Stimulated activated CD8-positive, alpha-beta memory T cell treated with anti-CD3 and anti-CD28 coated beads, Interleukin-4, amount 100 ng/mL, for 24 hours (primary cell): Measurements from ENCODE around the gene HCFC1R1.
"Not testable (repeated sequence)": the region's sequence is repeated elsewhere in the genome, so short reads cannot be mapped to it uniquely, and the experiment has no call there.

Experiments
- DNase-seq: peaks from one replicate; pipeline ENCODE4 v3.0.0-alpha.2; 2020; ENCODE audit warnings: low read depth

HCFC1R1 gene, protein sequence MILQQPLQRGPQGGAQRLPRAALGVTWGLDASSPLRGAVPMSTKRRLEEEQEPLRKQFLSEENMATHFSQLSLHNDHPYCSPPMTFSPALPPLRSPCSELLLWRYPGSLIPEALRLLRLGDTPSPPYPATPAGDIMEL

DNA sequence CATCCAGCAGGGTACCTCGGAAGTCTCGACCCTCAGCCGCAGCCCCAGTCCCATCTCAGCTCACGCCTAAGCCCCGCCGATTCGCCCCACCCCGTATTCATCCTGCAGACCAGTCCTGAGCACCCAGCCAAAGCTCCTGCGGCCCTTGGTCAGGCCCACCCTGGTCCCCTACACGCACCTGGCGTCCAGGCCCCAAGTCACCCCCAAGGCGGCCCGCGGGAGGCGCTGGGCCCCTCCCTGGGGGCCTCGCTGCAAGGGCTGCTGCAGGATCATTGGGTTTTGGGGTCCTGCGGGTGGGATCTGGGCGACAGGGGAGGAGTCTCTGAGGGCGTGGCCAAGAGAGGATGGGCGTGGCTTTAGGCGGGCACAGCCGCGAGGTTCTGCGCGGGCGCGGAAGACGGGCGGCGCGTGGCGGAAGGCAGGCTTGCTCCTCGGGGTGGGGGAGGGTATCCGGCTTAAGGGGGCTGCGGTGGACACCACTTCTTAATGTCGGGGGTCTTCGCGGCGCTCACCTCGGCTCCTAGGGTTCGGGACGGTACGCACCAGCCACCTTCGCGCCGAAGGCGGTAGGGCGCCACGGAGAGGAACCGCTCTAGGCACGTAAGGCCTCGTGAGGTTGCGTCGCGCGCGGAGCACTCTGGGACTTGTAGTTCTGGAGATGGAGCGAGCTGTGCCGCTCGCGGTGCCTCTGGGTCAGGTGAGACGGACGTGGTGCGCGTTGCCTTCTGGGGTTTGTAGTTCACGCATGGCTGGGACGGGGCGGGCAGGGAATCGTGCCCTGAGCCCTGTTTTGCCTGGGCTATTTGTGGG is at the start of gene HCFC1R1, which contains the start of gene THOC6:
Gene HCFC1R1, minus strand, starts transcription at position 274 of the 810 bp plus-strand sequence. Its CDS starts 1 bp downstream, at position 273.
Gene THOC6, plus strand, starts transcription at position 367 of the 810 bp plus-strand sequence. Its CDS starts 292 bp downstream, at position 659.
- peak; percentile 90 for DNase-seq

DNA sequence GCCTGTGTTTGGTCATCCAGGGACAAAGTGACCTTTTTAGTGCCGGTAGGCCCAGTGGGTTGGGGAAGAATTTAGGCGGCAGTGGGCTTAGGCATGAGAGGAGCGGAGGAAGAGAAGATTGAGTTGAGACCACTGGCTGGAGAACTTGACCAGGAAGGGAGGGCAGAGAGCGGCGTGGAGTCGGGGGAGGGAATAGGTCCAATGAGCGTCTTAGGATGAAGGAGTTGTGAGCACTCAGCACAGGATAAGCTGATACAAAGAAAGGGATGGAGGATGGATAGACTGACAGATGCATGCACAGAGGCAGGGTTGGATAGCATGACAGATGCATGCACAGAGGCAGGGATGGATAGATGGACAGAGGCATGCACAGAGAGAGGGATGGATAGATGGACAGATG is 49.7 kb upstream of the HCFC1R1 start:
- no peak for DNase-seq

DNA sequence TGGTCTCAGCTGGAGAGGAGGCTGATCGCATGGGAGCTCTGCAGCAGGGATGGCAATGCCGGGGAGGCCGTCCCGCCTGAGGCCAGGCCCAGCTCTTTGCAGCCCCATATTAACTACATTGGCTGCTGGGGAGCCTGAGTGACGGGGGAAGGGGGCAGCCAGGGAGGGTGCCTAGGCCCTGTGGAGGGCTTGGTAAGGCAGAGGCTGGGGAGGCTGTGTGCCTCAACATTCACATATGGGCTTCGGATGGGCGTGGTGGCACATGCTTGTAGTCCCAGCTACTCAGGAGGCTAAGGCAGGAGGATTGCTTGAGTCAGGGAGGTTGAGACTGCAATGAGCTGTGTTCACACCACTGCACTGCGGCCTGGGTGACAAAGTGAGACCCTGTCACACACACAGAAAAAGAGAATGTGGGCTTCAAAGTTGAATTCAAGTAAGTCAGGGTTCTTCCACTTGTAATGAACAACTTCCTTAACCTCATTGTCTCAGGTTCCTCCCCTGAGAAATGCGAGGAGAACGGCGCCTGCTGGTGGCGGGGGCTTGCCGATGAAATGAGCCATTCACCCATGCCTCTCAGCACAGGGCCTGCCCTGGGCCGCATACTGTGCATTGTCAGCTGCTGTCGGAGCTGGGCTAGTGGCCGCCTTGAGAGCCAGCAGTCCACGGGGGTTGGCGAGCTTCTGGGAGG is 49.0 kb upstream of the HCFC1R1 start:
- DNase-seq: not testable (repeated sequence)

DNA sequence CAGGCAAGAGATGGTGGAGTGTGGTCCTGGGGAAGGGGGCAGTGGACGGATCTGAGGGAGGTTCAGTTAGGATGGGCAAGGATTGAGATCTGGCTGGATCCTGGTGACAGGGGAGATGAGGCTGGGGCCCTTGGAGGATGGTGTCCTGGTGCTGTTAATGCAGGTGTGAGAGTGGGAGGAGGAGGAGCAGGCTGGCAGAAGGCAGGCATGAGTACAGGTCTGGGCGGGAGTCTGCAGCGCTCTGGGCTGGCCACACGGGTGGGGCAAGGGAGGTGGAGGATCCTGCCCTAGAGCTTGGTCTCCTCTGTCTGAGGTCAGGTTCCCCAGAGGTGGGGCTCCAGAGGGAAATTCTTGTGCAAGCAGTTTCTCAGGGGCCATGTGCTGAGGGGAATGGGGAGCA is 48.4 kb upstream of the HCFC1R1 start:
- not testable (repeated sequence) for DNase-seq

DNA sequence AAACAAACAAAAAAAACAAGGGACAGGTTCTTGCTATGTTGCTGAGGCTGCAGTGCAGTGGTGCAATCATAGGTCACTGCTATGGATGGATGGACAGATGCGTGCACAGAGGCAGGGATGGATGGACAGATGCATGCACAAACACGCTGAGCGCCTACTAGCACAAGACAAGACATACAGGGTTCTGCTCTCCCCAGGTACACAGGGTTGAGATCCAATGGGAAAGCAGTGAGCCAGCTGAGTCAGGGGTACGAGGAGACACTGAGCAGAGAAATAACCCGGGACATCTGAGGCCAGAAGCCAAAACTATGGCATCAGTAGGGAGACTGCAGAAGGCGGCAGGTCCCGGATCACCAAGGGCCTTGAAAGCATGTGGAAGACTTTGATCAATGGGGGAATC is 47.9 kb upstream of the HCFC1R1 start:
- DNase-seq: no peak

DNA sequence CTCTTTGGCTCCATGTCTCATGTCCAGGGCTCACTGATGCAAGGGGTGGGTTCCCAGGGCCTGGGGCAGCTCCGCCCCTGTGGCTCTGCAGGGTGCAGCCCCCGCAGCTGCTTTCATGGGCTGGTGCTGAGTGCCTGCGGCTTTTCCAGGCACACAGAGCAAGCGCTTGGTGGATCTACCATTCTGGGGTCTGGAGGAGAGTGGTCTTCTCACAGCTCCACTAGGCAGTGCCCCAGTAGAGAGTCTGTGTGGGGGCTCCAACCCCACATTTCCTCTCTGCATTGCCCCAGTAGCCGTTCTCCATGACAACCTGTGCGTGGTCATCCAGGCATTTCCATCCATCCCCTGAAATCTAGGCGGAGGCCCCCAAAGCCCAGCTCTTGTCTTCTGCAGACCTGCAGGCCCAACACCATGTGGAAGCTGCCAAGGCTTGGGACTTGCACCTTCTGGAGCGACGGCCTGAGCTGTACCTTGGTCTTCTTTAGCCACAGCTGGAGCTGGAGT is 46.9 kb upstream of the HCFC1R1 start:
- DNase-seq: no peak

DNA sequence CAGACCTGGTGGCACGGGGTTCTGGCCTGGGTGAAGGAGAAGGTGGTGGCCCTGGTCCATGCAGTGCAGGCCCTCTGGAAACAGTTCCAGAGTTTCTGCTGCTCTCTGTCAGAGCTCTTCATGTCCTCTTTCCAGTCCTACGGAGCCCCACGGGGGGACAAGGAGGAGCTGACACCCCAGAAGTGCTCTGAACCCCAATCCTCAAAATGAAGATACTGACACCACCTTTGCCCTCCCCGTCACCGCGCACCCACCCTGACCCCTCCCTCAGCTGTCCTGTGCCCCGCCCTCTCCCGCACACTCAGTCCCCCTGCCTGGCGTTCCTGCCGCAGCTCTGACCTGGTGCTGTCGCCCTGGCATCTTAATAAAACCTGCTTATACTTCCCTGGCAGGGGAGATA is 45.4 kb upstream of the HCFC1R1 start:
- not testable (repeated sequence) for DNase-seq

DNA sequence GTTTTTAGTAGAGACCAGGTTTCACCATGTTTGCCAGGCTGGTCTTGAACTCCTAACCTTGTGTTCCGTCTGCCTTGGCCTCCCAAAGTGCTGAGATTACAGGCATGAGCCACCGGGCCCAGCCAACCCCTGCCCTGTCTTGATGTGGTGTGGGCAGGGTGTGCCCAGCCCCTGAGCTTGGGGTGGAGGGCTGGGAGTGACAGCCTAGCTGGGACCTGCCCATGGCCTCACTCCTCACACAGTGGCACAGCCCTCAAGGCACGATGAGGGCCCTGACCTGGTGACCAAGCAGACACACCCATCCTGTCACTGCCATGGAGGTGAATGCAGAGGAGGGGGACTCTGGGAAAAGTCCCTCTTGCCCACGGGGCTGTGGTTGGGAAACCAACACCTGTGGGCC is 44.7 kb upstream of the HCFC1R1 start:
- DNase-seq: no peak

DNA sequence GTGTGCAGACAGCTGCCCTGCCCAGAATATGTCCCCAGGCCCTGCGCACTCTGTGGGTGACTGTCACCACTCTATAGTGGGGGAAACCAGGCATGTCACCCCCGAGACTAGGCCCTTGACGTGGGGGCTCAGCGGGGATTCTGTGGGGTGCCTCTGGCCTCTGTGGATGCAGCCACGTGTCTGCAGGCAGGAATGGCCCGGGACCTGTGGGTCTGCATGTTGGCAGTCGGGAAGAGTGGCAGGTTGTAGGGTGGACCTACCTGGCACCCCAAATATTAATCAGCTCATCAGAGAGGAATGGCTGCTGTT is 42.7 kb upstream of the HCFC1R1 start:
- DNase-seq: no peak

DNA sequence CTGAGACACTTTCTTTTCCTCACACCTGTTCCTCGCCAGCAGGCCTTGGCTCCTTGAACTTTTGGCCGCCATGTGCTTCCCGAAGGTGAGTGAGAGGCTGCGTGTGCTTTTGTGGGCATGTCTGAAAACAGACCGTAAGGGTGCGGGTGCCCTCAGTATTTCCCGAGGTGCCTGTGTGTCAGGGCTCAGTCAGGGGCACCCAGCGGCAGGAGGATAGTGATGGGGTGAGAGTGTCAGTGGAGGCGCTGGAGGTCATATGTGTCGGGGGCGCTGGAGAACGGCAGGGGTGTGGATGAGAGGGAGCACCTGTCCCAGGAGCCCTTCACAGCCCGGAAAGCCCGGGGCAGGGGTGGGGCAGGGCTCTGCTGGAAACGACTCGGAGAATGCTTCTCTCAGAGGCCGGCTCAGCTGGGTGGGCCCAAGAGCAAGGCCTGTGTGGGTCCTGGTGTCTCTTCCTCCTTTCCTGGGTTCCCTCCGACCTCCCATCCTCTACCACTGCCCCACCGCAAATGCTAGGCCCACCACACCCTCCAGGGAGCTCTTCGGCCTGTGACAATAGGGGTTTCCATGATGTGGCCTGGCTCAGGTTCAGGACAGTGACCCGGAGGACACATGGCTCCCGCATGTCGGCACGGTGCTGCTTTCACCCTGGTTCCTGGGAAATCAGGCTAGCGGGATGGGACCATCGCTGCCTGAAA is 42.1 kb upstream of the HCFC1R1 start:
- DNase-seq: no peak

DNA sequence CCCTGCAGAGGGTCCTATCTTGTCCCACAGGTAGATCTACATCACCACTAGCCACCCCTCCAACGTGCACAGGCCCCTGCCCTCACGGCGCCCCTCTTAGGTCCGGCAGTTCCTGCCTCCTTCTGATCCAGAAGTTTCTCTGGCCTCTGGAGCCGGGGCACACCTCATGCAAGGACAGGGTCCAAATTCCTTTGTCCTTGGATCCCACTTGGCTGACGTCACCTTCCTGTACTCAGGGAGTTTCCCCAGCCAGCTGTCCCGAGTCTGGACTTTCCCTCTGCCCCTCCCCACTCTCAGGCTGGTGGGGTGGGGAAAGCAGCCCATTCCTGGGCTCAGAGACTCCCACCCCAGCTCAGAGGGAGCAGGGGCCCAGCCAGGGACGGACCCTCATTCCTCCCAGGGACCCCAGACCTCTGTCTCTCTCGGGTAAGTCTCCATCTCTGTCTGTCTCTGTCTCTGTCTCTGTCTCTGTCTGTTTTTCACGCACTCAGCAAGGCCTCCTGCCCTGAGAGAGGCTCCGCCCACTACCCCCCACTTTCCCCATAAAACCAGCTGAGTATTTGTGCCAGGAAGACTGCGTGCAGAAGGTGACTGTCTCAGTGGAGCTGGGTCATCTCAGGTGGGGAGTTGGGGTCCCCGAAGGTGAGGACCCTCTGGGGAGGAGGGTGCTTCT is 41.5 kb upstream of the HCFC1R1 start, which contains the start of gene IL32:
Gene IL32, plus strand, starts transcription at position 572 of the 673 bp plus-strand sequence. CDS start 172 bp downstream, outside the sequence.
- peak; percentile 60 for DNase-seq

DNA sequence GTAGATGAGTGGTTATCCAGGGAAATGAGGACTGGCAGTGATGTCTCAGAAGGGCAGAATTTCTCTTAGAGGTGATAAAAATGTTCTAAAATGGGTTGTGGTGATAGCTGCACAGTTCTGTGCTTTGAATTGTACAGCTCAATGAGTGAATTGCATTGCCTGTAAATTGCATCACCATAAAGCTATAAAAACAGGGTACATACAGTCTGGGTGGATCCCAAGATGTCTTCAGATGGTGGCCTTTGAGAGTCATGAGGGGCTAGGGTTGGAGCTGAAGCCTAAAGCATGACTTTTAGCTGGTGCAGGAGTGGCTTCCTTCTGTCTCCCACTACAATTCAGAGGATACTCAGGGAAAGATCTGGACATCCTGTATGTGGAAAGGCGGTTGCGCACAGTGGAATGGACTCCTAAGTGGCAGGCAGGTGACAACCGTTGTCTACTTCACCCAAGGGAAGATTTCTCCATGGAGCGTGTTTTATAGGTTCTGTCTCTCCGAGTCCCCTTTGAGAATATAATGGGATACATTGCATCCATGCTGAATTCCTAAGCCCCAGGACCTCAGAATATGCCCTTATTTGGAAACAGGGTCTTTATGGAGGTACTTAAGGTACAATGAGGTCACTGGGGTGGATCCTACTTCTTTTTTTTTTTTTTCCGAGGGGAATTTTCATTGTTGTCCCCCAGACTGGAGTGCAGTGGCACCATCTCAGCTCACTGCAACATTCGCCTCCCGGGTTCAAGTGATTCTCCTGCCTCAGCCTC is 40.1 kb upstream of the HCFC1R1 start:
- no peak for DNase-seq

DNA sequence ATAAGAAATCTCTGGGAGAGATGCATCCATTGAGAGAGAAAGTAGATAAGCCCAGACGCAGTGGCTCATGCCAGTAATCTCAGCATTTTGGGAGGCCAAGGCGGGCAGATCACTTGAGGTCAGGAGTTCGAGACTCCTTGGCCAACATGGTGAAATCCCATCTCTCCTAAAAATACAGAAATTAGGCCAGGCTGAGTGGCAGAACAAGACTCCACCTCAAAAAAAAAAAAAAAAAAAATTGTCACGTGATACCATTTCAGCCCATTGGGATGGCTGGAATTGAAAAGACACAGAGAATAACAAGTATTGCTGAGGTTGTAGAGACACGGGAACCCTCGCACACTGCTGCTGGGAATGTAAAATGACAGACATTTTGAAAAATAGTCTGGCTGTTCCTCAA is 38.8 kb upstream of the HCFC1R1 start:
- no peak for DNase-seq

DNA sequence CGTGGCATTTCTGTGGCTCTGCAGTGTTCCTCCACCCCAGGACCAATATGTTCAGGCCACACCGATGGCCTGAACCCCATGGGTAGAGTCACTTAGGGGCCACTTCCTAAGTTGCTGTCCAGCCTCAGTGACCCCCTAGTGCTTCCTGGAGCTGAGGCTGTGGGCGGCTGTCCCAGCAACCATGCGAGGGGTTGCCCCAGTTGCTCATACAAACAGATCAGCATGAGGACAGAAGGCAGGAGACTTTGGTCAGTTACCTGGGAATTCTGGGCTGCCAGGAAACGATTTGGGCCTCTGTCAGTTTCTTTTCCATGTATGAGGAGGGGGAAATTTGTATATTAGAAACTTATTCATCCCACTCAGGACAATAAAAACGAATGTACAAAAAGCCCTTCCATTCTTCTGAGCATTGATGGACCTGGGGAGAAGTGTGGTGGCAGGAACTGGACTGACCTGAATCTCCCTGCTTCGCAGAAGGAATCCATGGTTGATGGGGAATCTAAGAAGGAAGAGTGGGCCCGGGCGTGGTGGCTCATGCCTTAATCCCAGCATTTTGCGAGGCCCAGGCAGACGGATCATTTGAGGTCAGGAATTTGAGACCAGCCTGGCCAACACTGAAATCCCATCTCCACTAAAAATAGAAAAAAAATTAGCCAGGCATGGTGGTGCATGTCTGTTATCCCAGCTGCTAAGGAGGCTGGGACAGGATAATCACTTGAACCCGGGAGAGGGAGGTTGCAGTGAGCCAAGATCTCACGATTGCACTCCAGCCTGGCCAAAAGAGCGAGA is 36.8 kb upstream of the HCFC1R1 start:
- no peak for DNase-seq

DNA sequence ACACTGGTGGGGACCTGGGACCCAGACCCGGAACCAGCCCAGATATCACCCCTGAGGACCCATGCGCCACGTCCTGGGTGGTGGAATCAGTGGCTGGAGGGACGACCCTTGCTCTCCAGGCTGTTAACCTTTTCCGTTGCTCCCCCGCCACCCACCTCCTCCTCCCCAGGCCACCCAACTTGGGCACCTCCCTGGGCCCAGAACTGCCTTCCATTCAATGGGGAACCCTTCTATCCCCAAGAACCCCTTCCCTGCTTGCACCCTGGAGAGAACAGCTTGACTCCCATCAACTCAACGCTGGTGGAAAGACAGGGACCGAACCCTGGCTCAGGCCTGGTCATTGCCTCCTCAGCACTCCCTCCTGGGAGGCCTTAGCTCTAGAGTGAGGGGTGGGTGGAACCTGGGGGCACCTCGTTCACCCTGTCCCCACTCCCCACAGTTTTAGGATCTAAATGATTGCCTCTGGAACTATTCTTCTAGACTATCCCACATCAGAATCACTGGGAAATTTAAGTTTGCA is 36.0 kb upstream of the HCFC1R1 start:
- no peak for DNase-seq

DNA sequence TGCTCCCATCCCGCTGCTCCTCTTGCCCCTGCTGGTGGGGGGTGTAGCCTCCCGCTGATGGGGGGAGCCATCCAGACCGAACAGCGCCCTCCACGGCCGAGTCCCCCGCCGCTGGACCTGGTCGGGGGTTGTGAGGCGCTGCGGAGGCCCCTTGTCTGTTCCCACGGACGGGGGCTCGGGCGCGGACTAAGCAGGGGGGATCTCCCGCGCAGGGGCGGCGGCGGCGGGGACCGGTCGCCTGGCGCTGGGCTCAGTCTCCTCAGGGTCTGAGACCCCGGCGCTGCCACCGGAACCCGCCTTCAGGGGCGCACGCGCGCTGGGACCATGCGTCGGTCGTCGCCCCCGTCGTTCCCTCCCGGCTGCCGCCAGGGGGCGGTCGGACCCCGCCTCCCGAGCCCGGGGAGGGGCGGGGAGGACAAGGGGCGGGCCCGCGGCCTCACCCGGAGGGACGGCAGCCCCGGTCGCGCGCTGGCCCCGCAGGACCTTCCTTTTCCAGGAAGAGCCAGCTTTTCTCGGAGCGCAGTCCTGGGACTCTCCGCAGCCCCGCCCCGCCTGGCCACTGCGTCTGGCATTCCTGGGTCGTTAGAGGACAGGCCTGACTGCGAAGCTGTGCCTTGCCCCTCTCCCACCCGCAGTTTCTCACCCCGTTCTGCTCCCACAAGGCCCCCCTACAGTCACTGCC is 35.4 kb upstream of the HCFC1R1 start:
- peak; percentile 81 for DNase-seq

DNA sequence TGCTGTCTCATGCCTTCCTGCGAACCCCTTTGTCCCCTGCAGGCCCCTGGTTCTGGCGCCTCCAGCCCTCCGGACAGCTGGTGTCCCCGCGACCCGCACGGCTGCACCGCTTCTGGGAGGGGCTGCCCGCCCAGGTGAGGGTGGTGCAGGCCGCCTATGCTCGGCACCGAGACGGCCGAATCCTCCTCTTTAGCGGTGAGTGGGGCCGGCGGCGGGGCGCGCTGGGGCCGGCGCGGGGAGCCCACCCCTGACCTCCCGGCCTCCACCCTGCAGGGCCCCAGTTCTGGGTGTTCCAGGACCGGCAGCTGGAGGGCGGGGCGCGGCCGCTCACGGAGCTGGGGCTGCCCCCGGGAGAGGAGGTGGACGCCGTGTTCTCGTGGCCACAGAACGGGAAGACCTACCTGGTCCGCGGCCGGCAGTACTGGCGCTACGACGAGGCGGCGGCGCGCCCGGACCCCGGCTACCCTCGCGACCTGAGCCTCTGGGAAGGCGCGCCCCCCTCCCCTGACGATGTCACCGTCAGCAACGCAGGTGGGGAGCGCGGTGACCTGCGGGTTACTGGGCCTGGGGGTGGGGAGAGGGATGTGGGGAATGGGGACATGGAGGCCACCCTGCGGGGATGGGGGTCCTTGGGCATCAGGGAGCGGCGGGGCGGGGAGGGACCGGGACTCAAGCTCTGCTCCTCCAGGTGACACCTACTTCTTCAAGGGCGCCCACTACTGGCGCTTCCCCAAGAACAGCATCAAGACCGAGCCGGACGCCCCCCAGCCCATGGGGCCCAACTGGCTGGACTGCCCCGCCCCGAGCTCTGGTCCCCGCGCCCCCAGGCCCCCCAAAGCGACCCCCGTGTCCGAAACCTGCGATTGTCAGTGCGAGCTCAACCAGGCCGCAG is 34.6 kb upstream of the HCFC1R1 start:
- no peak for DNase-seq
